Mesendoderm (in vitro differentiated cells): ENCODE data around the gene MROH7.

Experiments
- DNase-seq: peaks from one replicate; pipeline ENCODE4 v3.0.0; 2013
- H2AK5ac ChIP-seq: 2 replicates; pipeline ENCODE4 v1.6.1; 2013; ENCODE audit warnings: low read length, inconsistent platforms
- H2BK120ac ChIP-seq: 2 replicates; pipeline ENCODE4 v1.6.1; 2013; ENCODE audit warnings: low read depth, mild to moderate bottlenecking, low read length, moderate library complexity, mixed read lengths
- H2BK15ac ChIP-seq: replicated peaks from 2 replicates; pipeline ENCODE4 v1.6.1; 2013; ENCODE audit warnings: low read depth, mild to moderate bottlenecking, moderate library complexity
- H2BK5ac ChIP-seq: 2 replicates; pipeline ENCODE4 v1.6.1; 2013; ENCODE audit warnings: low read length, inconsistent platforms
- H3K18ac ChIP-seq: 2 replicates; pipeline ENCODE4 v1.6.1; 2013; ENCODE audit warnings: mild to moderate bottlenecking, low read length, mixed read lengths
- H3K23ac ChIP-seq: one replicate; pipeline ENCODE4 v1.6.1; 2013; ENCODE audit warnings: low read length
- H3K27ac ChIP-seq: 2 replicates; pipeline ENCODE4 v1.5.1; 2013; ENCODE audit warnings: low read depth, mild to moderate bottlenecking, inconsistent platforms, low read length, moderate library complexity
- H3K27me3 ChIP-seq: 2 replicates; pipeline ENCODE4 v1.6.1; 2013; ENCODE audit warnings: low read length, control low read depth, mild to moderate bottlenecking, inconsistent platforms; ENCODE audit not compliant: insufficient read depth, poor library complexity
- H3K36me3 ChIP-seq: 2 replicates; pipeline ENCODE4 v1.6.1; 2013; ENCODE audit warnings: low read length, inconsistent platforms; ENCODE audit not compliant: control insufficient read depth, insufficient read depth
- H3K4ac ChIP-seq: one replicate; pipeline ENCODE4 v1.6.1; 2013; ENCODE audit warnings: low read depth, mild to moderate bottlenecking, low read length, moderate library complexity
- H3K4me1 ChIP-seq: 2 replicates; pipeline ENCODE4 v1.6.1; 2013; ENCODE audit warnings: low read depth, low read length, inconsistent platforms; ENCODE audit not compliant: control insufficient read depth
- H3K4me2 ChIP-seq: 2 replicates; pipeline ENCODE4 v1.6.1; 2013; ENCODE audit warnings: low read length
- H3K4me3 ChIP-seq: 2 replicates; pipeline ENCODE4 v1.5.1; 2013; ENCODE audit warnings: mild to moderate bottlenecking, low read length
- H3K56ac ChIP-seq: one replicate; pipeline ENCODE4 v1.6.1; 2013; ENCODE audit warnings: low read length
- H3K79me1 ChIP-seq: 2 replicates; pipeline ENCODE4 v1.6.1; 2013; ENCODE audit warnings: low read length, inconsistent platforms
- H3K79me2 ChIP-seq: 2 replicates; pipeline ENCODE4 v1.6.1; 2013; ENCODE audit warnings: mild to moderate bottlenecking, low read length; ENCODE audit not compliant: control insufficient read depth, insufficient read depth
- H3K9ac ChIP-seq: 2 replicates; pipeline ENCODE4 v1.6.1; 2013; ENCODE audit warnings: low read length, inconsistent platforms
- H4K5ac ChIP-seq: one replicate; pipeline ENCODE4 v1.6.1; 2013; ENCODE audit warnings: low read length
- H4K8ac ChIP-seq: one replicate; pipeline ENCODE4 v1.6.1; 2013; ENCODE audit warnings: low read depth, mild to moderate bottlenecking, control low read depth, low read length, moderate library complexity
- WGBS: extraction: QIAGEN DNeasy Blood & Tissue Kit; methylation state at CpG from one replicate; pipeline ENCODE4 v1.1.7; 2013; ENCODE audit warnings: low lambda C conversion rate, missing lambda C conversion rate; ENCODE audit not compliant: insufficient coverage; ENCODE audit errors: extremely low coverage; 5-methylcytosine and 5-hydroxymethylcytosine counted together

Gene MROH7

DNA sequence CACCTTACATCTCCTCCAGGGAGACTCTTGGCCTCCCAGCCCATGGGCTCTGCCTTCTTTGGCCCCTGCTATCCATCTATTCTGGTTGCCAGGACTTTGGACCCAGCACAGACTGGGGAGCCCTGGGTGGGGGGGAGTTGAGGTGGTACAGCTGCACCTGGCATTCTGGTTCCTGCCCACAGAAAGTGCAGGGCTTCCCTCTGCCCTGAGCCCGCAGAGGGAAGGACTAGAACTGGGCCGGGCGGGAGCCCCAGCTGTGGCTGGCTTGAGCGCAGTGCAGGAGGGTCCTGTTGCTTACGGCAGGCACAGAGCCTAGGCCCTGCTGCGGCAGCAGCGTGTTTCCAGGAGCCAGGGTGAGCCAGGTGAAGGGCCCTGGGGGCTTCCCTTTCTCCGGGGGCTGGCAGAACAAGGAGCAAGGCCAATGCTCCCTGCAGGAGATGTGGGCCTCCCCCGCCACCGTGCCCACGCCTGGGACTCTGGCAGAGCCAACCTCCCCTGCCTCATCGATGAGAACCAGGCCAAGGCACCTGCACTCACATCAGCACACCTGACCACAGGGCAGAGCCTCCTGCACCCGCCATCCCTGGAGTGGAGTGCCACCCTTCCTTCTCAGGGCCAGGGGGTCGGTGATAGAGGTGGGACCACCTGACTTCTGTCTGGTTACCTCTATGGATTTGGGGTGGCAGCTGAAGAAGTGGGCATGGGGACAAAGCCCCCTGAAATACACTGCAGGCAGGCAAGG lies 106.7 kb downstream of the MROH7 start:
- H3K23ac ChIP-seq: no peak overlapping the region
- no peak overlapping the region for H2AK5ac ChIP-seq
- H3K4me3 ChIP-seq: no peak overlapping the region
- no peak overlapping the region for H4K8ac ChIP-seq
- H3K4ac ChIP-seq: no peak overlapping the region
- H3K36me3 ChIP-seq: no peaks in the 10 kb centered on the region
- DNase-seq: no peak
- peaks cover 3% of the 10 kb centered on the region for H3K4me1 ChIP-seq
- no peaks in the 10 kb centered on the region for H3K79me2 ChIP-seq
- no peak overlapping the region for H2BK15ac ChIP-seq
- no CpG with 5 or more reads among the region's 14 CpGs for WGBS
- no peak overlapping the region for H2BK120ac ChIP-seq
- no peak overlapping the region for H3K4me2 ChIP-seq
- no peak overlapping the region for H3K27ac ChIP-seq
- H3K79me1 ChIP-seq: no peaks in the 10 kb centered on the region
- no peak overlapping the region for H3K56ac ChIP-seq
- H4K5ac ChIP-seq: no peak overlapping the region
- no peaks in the 10 kb centered on the region for H3K27me3 ChIP-seq
- no peak overlapping the region for H3K9ac ChIP-seq
- no peak overlapping the region for H3K18ac ChIP-seq
- H2BK5ac ChIP-seq: no peak overlapping the region

DNA sequence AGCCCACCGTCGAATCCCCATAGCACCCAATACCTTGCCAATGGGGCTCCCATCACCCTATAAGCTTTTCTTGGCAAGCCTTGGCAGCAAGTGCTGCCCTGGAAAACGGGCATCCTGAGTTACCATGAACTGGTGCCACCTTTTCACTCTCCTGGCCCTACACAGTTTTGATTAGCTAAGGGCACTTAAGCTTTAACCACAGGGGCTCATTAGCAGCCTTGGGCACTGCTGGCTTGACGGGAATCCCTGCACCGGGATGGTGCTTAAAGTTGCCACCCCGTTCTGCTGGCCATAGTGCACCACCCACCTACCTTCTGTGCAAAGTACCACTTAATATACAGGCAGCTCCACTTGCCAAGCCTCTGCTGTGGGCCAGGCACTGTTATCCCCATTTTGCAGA lies 109.0 kb downstream of the MROH7 start:
- Histone ChIP-seq H2AK5ac (no peak overlapping the region), H3K4me3 (no peak overlapping the region), H3K4me1 (peaks cover 3% of the 10 kb centered on the region), H3K27me3 (no peaks in the 10 kb centered on the region), H3K79me2 (no peaks in the 10 kb centered on the region), H3K27ac (no peak overlapping the region), H3K18ac (no peak overlapping the region), H2BK120ac (no peak overlapping the region), H4K8ac (no peak overlapping the region), H3K23ac (no peak overlapping the region), H2BK5ac (no peak overlapping the region), H4K5ac (no peak overlapping the region), H2BK15ac (no peak overlapping the region), H3K4ac (no peak overlapping the region), H3K79me1 (no peaks in the 10 kb centered on the region), H3K9ac (no peak overlapping the region), H3K36me3 (no peaks in the 10 kb centered on the region), H3K4me2 (no peak overlapping the region), H3K56ac (no peak overlapping the region)
- no CpG with 5 or more reads among the region's 6 CpGs for WGBS
- DNase-seq: no peak

DNA sequence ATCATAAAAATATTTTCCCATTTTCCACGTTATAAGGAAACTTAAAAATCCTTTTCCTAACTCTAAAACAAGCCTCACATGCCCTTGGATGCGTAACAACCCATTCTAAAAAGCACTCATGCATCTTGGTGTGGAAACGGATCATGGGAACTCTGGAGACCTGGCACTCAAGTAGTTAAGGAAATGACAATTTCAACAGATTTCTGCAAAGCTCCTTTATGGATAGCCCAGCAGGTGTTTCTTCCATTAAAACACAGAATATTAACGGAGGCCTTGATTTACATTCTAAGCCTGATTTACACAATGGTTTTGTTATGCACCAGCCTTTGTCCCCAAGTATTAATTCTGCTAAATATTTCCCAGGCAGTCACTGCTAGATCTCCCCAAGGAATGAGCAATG lies 109.8 kb downstream of the MROH7 start:
- H3K4me3 ChIP-seq: no peak overlapping the region
- H3K18ac ChIP-seq: no peak overlapping the region
- H3K9ac ChIP-seq: no peak overlapping the region
- H2BK120ac ChIP-seq: no peak overlapping the region
- H3K27ac ChIP-seq: no peak overlapping the region
- H3K79me2 ChIP-seq: no peaks in the 10 kb centered on the region
- no peaks in the 10 kb centered on the region for H3K27me3 ChIP-seq
- no peak overlapping the region for H3K23ac ChIP-seq
- H2BK15ac ChIP-seq: no peak overlapping the region
- WGBS: 100% methylated on average over 1 of the region's 4 CpGs
- H3K36me3 ChIP-seq: no peaks in the 10 kb centered on the region
- H3K4me2 ChIP-seq: no peak overlapping the region
- H3K79me1 ChIP-seq: no peaks in the 10 kb centered on the region
- no peak overlapping the region for H3K56ac ChIP-seq
- no peak overlapping the region for H3K4ac ChIP-seq
- H4K8ac ChIP-seq: no peak overlapping the region
- peaks cover 3% of the 10 kb centered on the region for H3K4me1 ChIP-seq
- H4K5ac ChIP-seq: no peak overlapping the region
- no peak overlapping the region for H2BK5ac ChIP-seq
- DNase-seq: no peak
- H2AK5ac ChIP-seq: no peak overlapping the region

DNA sequence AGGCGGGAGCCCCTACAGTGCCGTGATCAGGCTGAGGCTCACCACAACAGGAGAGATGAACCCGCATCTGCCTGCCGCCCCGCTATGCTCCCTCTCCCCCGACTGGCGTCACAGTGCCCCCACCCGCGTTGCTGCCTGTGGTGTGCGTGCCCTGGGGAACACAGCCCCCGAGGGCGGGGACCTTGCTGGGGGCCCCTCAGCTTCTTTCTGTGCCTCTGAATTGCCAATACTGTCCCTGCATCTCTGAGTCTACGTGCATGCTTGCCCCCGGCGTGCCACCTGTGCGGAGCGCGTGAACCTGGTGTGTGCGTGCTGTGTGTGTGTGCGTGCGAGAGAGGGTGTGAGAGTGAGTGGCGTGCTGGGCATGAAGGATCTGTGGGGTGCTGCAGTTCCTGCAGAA lies 112.5 kb downstream of the MROH7 start:
- Histone ChIP-seq H4K5ac (no peak overlapping the region), H2BK15ac (no peak overlapping the region), H3K9ac (no peak overlapping the region), H2AK5ac (no peak overlapping the region), H3K23ac (no peak overlapping the region), H3K79me2 (no peaks in the 10 kb centered on the region), H3K18ac (no peak overlapping the region), H3K4me3 (no peak overlapping the region), H3K4me1 (peaks cover 3% of the 10 kb centered on the region), H4K8ac (no peak overlapping the region), H3K79me1 (no peaks in the 10 kb centered on the region), H3K4ac (no peak overlapping the region), H3K56ac (no peak overlapping the region), H3K4me2 (no peak overlapping the region), H2BK120ac (no peak overlapping the region), H3K27ac (no peak overlapping the region), H2BK5ac (no peak overlapping the region), H3K36me3 (no peaks in the 10 kb centered on the region), H3K27me3 (no peaks in the 10 kb centered on the region)
- DNase-seq: no peak
- no CpG with 5 or more reads among the region's 22 CpGs for WGBS

DNA sequence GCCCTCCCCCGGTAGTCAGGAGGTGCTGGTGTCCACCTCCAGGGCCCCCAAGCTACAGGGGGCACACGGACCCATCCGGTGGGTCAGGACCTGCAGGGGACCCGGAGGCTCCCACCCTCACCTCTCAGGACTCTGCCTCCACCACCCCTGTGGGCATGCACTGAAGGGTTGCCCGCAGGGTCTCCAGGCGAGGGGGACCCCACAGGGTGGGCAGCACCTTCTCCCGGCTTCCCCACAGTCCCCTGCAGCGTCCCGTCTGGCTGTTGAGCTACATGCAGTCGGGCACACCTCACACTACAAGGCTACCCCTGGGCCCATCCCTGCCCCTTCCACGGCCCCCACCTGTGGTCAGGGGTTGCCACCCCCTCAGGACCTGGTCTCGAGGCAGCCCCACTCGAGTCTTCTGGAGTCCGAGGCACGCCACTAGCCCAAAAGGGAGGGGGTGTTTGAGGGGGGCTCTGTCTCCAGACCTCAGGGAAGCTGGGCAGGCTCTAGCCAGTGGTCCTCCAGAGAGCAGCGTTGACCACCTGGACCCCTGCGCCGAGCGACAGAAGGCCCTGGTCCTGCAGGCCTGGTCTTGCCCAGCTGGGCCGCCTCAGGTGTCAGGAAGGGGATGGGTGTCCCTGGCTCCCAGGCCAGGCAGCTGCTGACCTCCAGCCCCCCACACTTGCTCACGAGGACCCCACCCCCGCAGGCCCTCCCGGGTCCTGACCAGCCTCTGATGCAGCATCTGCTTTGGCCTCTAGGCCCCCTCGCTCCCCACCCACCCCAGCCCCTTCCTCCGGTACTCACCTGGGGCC lies 113.1 kb downstream of the MROH7 start:
- H3K9ac ChIP-seq: no peak overlapping the region
- no peak overlapping the region for H3K23ac ChIP-seq
- H2BK15ac ChIP-seq: no peak overlapping the region
- H3K79me1 ChIP-seq: no peaks in the 10 kb centered on the region
- H2BK5ac ChIP-seq: no peak overlapping the region
- H3K56ac ChIP-seq: no peak overlapping the region
- H2BK120ac ChIP-seq: no peak overlapping the region
- no peak overlapping the region for H4K8ac ChIP-seq
- H2AK5ac ChIP-seq: no peak overlapping the region
- no peak overlapping the region for H3K18ac ChIP-seq
- DNase-seq: no peak
- H3K4me3 ChIP-seq: no peak overlapping the region
- H3K4me2 ChIP-seq: no peak overlapping the region
- peaks cover 3% of the 10 kb centered on the region for H3K4me1 ChIP-seq
- H3K27me3 ChIP-seq: no peaks in the 10 kb centered on the region
- H3K36me3 ChIP-seq: no peaks in the 10 kb centered on the region
- no peak overlapping the region for H3K4ac ChIP-seq
- WGBS: no CpG with 5 or more reads among the region's 25 CpGs
- no peaks in the 10 kb centered on the region for H3K79me2 ChIP-seq
- H3K27ac ChIP-seq: no peak overlapping the region
- no peak overlapping the region for H4K5ac ChIP-seq
